H54 (cell line): ENCODE data around the gene HOXD10.

Experiments used
- DNase-seq: peaks from one replicate; pipeline ENCODE4 v3.0.0; 2011; ENCODE audit warnings: low spot score, mixed read lengths; ENCODE audit not compliant: insufficient read length
- FAIRE-seq: peaks from 3 replicates; lab custom pipeline; 2011; peaks lifted over from hg19 to GRCh38; lab: Jason Lieb, UNC
- POLR2A ChIP-seq: IDR thresholded peaks from 2 replicates; pipeline ENCODE4 v1.6.1; 2011; ENCODE audit warnings: low read depth, mild to moderate bottlenecking, low read length

Gene HOXD10

DNA sequence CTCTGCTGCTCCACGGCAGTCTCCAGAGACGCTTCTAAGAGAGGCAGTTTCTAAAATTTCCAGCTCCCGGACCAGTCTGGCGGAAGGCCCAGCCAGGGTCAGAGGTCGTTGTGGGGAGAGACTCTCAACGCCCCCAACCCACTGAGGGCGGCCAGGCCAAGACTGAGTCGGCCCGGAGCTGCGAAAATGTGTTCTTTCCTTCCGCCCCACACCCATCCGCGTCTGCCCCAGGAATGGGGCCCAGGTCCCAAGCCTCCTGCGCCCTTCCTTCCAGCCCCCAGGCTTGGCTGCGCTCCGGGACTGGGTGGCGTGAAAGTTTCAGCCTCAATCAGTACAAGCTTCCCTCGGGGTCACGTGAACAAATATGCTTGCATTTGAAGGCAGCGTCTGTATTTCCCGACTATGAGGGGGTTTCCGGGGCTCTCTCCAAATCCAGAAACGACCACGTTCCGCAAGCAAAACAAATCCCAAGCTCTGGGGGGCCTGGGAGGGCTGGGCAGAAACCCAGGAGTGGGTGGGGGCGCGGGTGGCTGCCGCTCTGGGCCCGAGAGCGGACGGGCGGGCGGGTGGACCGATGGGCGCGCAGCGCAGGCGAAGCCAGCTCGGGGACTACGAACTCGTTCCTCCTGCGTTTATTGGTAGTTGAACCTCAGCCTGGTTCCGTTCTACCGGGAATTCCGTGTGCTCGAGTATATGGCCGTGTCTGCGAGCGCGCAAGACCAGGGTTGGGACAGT, 43.8 kb downstream of the HOXD10 start:
- DNase-seq (no peak), FAIRE-seq (no peak)
- TF ChIP-seq POLR2A, result no peak

DNA sequence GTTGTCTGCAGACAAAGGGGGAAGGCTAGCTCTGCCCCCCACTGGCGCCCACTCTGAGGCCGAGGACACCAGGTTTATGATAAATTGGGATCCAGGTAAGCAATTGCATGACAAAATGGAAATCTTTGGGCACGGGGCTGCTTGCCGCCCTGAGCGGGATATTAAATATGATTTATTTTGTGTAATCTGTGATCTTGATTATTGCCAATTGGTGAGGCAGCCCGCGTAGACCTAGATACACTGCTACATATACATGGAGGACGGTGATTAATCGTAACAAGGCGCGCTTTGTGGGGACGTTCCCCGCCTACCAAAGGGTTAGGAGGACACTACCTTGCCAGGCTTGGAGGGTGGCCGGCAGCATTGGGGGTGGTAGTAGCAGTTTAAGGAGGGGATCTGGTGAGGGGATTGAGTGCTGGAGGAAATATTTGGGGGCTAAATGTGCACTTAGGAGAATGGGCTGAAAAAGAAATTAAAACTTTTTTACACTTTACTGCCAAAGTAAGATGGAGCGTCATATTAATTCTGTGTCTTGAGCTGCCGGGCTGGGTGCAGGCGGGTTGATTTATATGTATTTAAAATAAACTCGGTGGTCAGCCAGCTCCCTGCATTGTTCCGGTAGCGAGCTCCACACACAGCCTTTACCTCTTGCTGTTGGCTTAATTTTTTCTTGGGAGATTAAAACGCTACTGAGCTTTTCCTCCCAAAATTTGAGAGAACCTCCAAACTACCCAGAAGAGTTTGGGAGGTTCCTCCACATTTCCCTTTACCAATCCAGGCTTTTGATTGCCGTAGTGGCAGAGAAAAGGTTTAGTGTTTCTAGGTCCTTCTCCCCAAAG, 44.6 kb downstream of the HOXD10 start:
- no peak for TF ChIP-seq POLR2A
- FAIRE-seq (no peak), DNase-seq (no peak)

DNA sequence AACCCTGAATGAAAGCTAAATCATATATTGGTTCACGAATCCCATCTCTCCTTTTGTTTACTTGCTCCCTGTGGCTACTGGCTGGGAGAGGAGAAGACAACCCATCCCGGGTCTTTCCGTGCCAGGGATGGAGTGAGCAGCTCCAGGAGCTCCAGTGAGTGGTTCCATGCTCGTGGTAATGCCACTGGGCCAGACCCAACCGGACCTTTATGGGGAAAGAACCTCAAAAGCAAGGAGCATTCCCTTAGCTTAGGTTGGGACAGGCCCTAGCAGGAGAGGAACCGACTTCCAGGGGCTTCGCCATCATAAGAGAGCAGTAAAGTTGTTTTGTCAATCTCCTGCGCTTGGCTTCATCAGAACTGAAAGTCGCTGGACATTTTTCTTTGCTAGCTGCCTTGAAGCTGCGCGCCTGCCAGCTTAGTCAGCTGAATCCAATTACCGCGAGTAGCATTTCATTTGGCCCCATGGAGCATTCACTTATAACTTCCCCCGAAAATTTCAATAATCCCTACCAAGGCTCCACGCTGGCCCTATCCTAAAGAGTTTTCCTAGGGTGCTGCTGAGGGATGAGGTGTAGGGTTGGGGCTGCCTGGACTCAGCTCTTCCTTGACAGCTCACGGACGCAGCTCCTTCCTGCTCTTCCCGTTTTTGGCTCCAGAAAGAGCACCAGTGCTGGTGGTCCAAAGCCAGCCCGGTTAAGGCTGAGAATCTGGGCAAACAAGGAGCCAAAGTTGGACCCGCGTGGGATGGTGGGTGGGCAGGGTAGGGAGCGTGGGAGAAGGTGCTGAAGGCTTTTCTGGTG, 45.4 kb downstream of the HOXD10 start:
- no peak for TF ChIP-seq POLR2A

DNA sequence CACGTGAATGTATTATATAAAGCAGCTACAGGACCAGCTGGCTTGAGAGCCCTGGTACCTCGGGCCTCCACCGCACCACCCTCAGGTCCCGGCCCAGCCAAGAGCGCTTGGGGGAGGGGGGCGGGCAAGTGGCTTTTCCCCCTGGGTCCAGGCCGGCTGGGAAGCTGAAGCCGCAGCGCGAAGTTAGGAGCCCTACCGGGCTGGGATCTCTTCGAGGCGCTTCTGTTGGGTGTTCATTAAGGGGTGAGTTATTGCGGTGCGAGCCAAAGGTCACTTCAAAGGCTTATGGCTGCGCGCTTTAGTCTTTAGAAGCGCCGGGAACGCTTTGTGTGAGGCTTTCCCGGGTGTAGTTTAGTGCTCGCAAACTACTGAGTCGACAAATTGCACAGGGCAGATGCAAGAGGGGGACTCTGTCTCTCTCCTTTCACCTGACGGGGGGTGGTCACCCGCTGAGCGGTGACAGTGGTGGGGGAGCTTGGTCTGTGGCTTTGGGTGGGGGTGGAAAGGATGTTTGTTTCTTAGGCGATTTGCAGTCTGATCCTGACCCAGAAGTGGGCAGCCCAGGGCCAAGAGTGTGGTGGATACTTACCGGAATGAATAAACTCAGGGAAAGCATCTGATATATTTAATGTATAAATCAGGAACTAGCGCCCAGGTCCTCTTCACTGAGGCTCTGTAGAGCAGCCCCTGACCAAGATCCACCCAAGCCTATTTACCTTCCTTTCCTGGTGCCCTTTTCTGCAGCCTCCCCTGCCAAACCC, 46.5 kb downstream of the HOXD10 start:
- no peak for DNase-seq
- TF ChIP-seq POLR2A, result no peak
- no peak for FAIRE-seq

More for the DNA sequence above, 45.4 kb downstream of the HOXD10 start:
- no peak for FAIRE-seq
- no peak for DNase-seq

DNA sequence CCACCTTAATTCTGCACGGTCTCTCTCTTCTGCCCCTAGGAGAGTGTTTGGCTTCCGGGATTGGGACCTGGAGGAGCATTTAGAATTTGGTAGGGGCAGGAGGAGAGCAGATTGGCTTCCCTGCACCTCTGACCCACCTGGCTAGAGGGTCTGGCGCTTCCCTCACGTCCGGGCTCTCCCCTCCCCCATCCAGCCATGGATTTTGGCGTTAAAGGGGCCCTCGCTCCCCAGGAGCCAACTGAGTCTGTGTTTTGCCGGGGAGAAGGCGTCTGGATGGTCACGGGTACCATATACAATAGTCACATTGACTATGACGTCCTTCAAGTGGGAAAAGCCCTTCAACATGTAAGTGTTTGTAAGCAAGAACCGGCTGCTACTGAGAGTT, 47.1 kb downstream of the HOXD10 start:
- TF ChIP-seq POLR2A, result no peak
- no peak for DNase-seq
- no peak for FAIRE-seq

DNA sequence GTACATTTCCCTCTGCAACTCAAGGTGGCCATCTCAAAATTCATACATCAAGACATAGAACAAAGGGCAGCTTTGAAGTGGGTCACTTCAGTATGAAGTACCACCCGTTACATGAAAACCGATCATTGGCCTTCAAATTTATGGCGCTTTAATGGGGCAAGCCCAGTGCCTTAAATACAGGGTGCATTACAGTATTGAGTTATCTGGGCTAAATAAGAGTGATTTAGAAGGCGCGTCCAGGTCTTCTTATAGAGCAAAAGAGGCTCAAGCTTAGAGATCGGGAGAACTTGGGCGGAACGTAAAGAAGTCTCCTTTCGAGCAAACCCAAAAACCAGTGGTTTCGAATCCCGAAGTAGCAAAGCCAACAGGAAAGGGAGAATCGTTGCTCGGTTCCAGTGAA, 47.6 kb downstream of the HOXD10 start:
- FAIRE-seq (no peak), DNase-seq (no peak)
- TF ChIP-seq POLR2A, result no peak

DNA sequence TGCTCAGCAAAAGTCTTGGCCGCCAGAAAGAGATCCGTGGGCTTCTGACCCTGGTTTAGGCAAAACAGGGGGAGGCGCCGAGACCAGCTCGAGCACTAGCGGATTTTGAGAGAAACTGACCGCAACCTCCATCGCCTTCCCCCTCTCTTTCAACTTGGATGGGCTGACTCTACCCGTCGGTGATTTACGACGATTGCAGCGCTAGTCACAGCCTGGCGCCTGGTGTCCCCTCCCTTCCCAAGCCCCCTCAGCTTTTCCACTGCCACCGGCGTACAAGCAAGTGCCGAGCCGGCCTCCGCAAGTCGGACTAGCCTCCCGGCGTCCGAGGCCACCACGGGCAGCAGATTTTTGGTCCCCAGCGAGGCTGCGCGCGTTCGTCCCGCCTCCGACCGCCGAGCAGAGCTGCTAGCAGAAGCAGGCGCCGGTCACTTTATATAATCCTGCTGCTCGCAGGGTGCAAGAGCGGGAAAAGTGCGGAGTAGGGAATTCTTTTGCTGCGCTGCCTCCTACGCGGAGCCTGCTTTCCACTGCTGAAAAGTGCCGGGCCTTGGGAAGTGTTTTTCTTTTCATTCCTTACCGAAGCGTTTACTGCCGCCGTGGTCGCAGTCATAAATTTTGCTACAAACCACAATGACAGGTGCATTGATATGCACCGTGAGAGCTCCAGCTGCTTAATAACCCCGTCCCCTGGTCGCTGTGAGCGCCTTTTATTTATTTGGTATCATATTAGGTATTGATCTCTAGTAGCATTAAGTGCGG, 48.2 kb downstream of the HOXD10 start:
- no peak for TF ChIP-seq POLR2A
- no peak for DNase-seq
- FAIRE-seq, result no peak

DNA sequence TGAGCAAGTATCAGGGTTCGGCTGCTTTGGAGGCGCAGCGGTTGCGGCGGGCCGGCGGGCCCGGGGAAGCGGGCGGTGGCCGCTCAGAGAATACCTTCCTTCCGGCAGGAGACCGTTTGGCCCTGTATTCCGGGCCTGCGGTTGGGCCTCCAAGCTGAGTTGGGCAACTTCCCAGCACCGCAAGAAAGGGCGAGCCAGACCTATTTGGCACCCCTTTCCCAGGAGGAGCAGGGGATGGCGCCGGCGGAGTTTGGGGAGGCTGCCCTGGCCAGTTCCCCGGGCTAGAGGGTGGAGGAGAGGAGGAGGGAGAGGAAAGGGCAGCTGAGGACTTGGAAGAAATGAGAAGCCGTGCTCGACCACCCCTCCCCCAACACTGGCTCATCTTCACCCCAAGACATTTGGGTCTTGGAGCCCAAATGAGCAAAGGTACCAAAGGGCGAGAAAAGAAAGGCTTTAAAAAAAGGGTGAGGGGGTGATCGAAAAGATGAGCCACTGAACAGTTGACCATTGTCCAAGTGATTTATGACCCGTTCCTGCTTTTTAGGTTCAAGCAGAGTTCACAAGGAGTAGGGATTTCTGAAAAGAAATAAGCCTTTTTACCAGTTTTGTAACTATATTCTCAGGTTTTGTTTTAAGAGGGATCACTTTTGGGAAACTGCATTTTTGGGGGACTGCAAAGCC, 48.9 kb downstream of the HOXD10 start:
- no peak for DNase-seq
- TF ChIP-seq POLR2A, result no peak
- no peak for FAIRE-seq

DNA sequence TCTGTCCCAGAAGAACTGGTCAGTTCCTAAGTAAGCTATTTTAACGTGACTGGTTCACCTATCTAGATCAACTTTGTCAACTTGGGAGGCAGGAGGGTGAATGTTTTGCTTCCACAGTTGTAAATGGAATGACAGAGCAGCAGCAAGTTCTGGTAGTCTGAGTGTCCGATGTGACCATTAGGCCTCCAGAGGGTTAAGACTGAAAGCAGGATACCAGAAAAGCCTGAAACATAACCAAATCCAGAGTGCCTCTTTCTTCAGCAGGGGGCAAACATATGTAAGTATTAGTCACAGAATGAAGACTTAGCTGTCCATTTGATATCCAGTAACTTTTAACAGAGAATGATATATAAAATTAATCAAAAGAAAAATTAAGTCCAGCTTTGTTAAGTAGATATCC, 49.7 kb downstream of the HOXD10 start:
- FAIRE-seq (no peak), DNase-seq (no peak)
- no peak for TF ChIP-seq POLR2A

DNA sequence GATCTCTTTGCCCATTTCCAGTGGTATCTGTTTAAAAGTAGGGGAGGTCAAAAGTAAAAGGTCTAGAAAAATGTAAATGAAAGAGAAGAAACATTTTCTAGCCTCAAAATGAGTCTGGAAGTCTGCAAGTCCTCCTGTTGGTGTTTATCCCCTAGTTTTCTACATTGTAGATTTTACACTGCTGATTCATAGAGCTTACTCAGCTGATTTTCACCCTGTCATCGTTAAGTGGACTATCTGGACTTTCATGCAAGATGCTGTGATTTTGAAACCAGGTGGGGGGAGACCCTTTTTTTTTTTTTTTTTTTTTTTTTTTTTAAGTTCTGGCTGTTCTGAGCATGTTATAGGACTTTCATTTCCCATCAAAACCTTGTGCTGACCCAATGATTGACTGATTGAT, 50.8 kb downstream of the HOXD10 start:
- FAIRE-seq (no peak), DNase-seq (no peak)
- TF ChIP-seq POLR2A, result no peak

DNA sequence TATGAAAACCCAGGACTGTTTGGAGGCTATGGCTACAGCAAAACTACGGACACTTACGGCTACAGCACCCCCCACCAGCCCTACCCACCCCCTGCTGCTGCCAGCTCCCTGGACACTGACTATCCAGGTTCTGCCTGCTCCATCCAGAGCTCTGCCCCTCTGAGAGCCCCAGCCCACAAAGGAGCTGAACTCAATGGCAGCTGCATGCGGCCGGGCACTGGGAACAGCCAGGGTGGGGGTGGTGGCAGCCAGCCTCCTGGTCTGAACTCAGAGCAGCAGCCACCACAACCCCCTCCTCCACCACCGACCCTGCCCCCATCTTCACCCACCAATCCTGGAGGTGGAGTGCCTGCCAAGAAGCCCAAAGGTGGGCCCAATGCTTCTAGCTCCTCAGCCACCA, 52.6 kb downstream of the HOXD10 start:
- FAIRE-seq, result no peak

More for the DNA sequence above, 52.6 kb downstream of the HOXD10 start:
- no peak for DNase-seq
- no peak for TF ChIP-seq POLR2A
